A549 (cell line): ENCODE data around the gene MALAT1.

Experiments
- CHD2 ChIP-seq: fragments of 150-350 bp; IDR thresholded peaks from 2 replicates; pipeline ENCODE4 v1.6.1; 2014; ENCODE audit warnings: low read length; ENCODE audit not compliant: partially characterized antibody
- CTCF ChIP-seq: fragments of >200 bp; sonication (Bioruptor Twin); formaldehyde crosslinking; IDR thresholded peaks from 3 replicates; pipeline ENCODE4 v1.5.1; 2016
- GATA3 ChIP-seq: IDR thresholded peaks from 2 replicates; pipeline ENCODE4 v1.6.1; 2012; ENCODE audit warnings: borderline replicate concordance
- KDM1A ChIP-seq: fragments of 200-600 bp; sonication (generic); IDR thresholded peaks from 2 replicates; pipeline ENCODE4 v1.6.1; 2016; ENCODE audit warnings: low read depth, mild to moderate bottlenecking
- PHF8 ChIP-seq: fragments of 200-600 bp; sonication (generic); IDR thresholded peaks from 2 replicates; pipeline ENCODE4 v1.6.1; 2016; ENCODE audit warnings: low read depth, mild to moderate bottlenecking, antibody characterized with exemption, moderate library complexity, borderline replicate concordance
- POLR2A ChIP-seq: IDR thresholded peaks from 2 replicates; pipeline ENCODE4 v1.6.1; 2012; ENCODE audit warnings: mild to moderate bottlenecking, low read length
- RNF2 ChIP-seq: fragments of 200-600 bp; sonication (generic); IDR thresholded peaks from 2 replicates; pipeline ENCODE4 v1.6.1; 2016; ENCODE audit warnings: low read depth, mild to moderate bottlenecking, antibody characterized with exemption, moderate library complexity, borderline replicate concordance
- USF2 ChIP-seq: fragments of 450-650 bp; IDR thresholded peaks from 2 replicates; pipeline ENCODE4 v1.6.1; 2014; ENCODE audit warnings: antibody characterized with exemption
- ZFP36 ChIP-seq: fragments of 450-650 bp; IDR thresholded peaks from 2 replicates; pipeline ENCODE4 v1.6.1; 2014; ENCODE audit warnings: borderline replicate concordance; ENCODE audit not compliant: partially characterized antibody
- ZSCAN20 ChIP-seq: fragments of 250-450 bp; sonication (Bioruptor Pico); IDR thresholded peaks from 2 replicates; pipeline ENCODE4 v1.8.0; 2022; ENCODE audit warnings: mild to moderate bottlenecking, moderate library complexity

- TF ChIP-seq CTCF (no peak), GATA3 (no peak), POLR2A (peak; percentile 40), PHF8 (no peak), ZSCAN20 (no peak), ZFP36 (no peak), CHD2 (no peak), KDM1A (no peak), RNF2 (no peak), USF2 (no peak)
Measured at GRCh38 chr11:65498042-65498726, 661 bp upstream of the MALAT1 start.
